SK-N-SH (cell line): Measurements from ENCODE around the gene FOXP1. TPM values are rescaled to one million over a fixed set of nuclear protein-coding genes. Genes with fewer than 3 reads are reported as not detected.

ENCODE experiments used
- CTCF ChIA-PET: fragments of 300-600, 350-600 bp; formaldehyde crosslinking; extraction: SDS; loops from one replicate; lab custom pipeline; 2021; lab: Yijun Ruan, JAX
- POLR2A ChIA-PET: fragments of 350-600 bp; sonication (Branson Sonifier 250); formaldehyde crosslinking; extraction: SDS; loops from one replicate; lab custom pipeline; 2020; ENCODE audit warnings: antibody characterized with exemption, inconsistent platforms; lab: Yijun Ruan, JAX
- DNase-seq: peaks from one replicate; pipeline ENCODE4 v3.0.0; 2012
- H2AFZ ChIP-seq: fragments of 200-600 bp; sonication (generic); 2 replicates; pipeline ENCODE4 v1.8.1; 2016; ENCODE audit warnings: antibody characterized with exemption, mild to moderate bottlenecking, low read depth
- H3F3A ChIP-seq: fragments of 200-600 bp; sonication (generic); replicated peaks from 2 replicates; pipeline ENCODE3; 2016; ENCODE audit warnings: antibody characterized with exemption, mild to moderate bottlenecking; ENCODE audit not compliant: insufficient read depth
- H3K27ac ChIP-seq, 2 experiments: fragments of 200-500 bp in 1 of 2; fragments of 200-600 bp in 1 of 2; sonication (Bioruptor generic) in 1 of 2; sonication (generic), shearing (Covaris generic) in 1 of 2; 2 replicates each; pipeline versions ENCODE4 v1.5.1 to v1.6.1; 2014 to 2016; ENCODE audit warnings: low read depth in 2 of 2, inconsistent platforms in 1 of 2, low read length in 1 of 2, mild to moderate bottlenecking in 1 of 2, mixed read lengths in 1 of 2
- H3K27me3 ChIP-seq: fragments of 200-600 bp; sonication (generic), shearing (Covaris generic); 2 replicates; pipeline ENCODE4 v1.6.1; 2016; ENCODE audit warnings: mixed run types; ENCODE audit not compliant: insufficient read depth
- H3K36me3 ChIP-seq, 2 experiments: fragments of 200-500 bp in 1 of 2; fragments of 200-600 bp in 1 of 2; sonication (Bioruptor generic) in 1 of 2; sonication (generic) in 1 of 2; replicated peaks in 1 of 2; 2 replicates each; pipeline versions ENCODE3 to v1.5.1; 2014 to 2016; ENCODE audit warnings: low read length in 1 of 2, mild to moderate bottlenecking in 1 of 2; ENCODE audit not compliant: insufficient read depth in 2 of 2, control insufficient read depth in 1 of 2
- H3K4me1 ChIP-seq, 2 experiments: fragments of 200-500 bp in 1 of 2; fragments of 200-600 bp in 1 of 2; sonication (Bioruptor generic) in 1 of 2; sonication (generic), shearing (Covaris generic) in 1 of 2; 2 replicates each; pipeline versions ENCODE4 v1.5.1 to v1.6.1; 2014 to 2016; ENCODE audit warnings: low read depth in 1 of 2, low read length in 1 of 2, mixed run types in 1 of 2; ENCODE audit not compliant: insufficient read depth in 2 of 2, control insufficient read depth in 1 of 2
- H3K4me2 ChIP-seq: fragments of 200-600 bp; sonication (generic), shearing (Covaris generic); 2 replicates; pipeline ENCODE4 v1.6.1; 2017; ENCODE audit warnings: mixed run types
- H3K4me3 ChIP-seq, 2 experiments: fragments of 200-500 bp in 1 of 2; fragments of 200-600 bp in 1 of 2; sonication (Bioruptor generic) in 1 of 2; sonication (generic), shearing (Covaris generic) in 1 of 2; 2 replicates each; pipeline versions ENCODE4 v1.5.1 to v1.8.1; 2014 to 2016; ENCODE audit warnings: low read depth in 2 of 2, inconsistent platforms in 1 of 2, low read length in 1 of 2, mild to moderate bottlenecking in 1 of 2, mixed read lengths in 1 of 2, moderate library complexity in 1 of 2
- H3K79me2 ChIP-seq: fragments of 200-600 bp; sonication (generic); 2 replicates; pipeline ENCODE4 v1.8.1; 2017; ENCODE audit warnings: mild to moderate bottlenecking; ENCODE audit not compliant: insufficient read depth
- H3K9ac ChIP-seq: fragments of 200-600 bp; sonication (generic); 2 replicates; pipeline ENCODE4 v1.6.1; 2017; ENCODE audit warnings: mixed run types
- H3K9me2 ChIP-seq: fragments of 200-600 bp; sonication (generic); 2 replicates; pipeline ENCODE4 v1.6.1; 2017; ENCODE audit warnings: mixed run types
- H3K9me3 ChIP-seq: fragments of 200-600 bp; sonication (generic); 2 replicates; pipeline ENCODE4 v1.6.1; 2017; ENCODE audit warnings: mixed run types, mild to moderate bottlenecking, moderate library complexity
- H4K20me1 ChIP-seq: fragments of 200-600 bp; sonication (generic); 2 replicates; pipeline ENCODE4 v1.6.1; 2017; ENCODE audit warnings: mild to moderate bottlenecking, mixed run types; ENCODE audit not compliant: insufficient read depth
- CHD2 ChIP-seq: fragments of 150-350 bp; IDR thresholded peaks from 2 replicates; pipeline ENCODE4 v1.6.1; 2018; ENCODE audit warnings: low read length; ENCODE audit not compliant: partially characterized antibody
- CTCF ChIP-seq: fragments of 200-600 bp; sonication (generic); IDR thresholded peaks from 2 replicates; pipeline ENCODE4 v1.6.1; 2017; ENCODE audit warnings: antibody characterized with exemption, mild to moderate bottlenecking, moderate library complexity
- ELF1 ChIP-seq: IDR thresholded peaks from 2 replicates; pipeline ENCODE4 v1.4.0; 2012
- EP300 ChIP-seq, 2 experiments: IDR thresholded peaks; 2 replicates each; pipeline versions ENCODE4 v1.4.0 to v1.6.1; 2012; ENCODE audit warnings: borderline replicate concordance in 1 of 2, low read depth in 1 of 2, low read length in 1 of 2
- FOSL2 ChIP-seq: IDR thresholded peaks from 2 replicates; pipeline ENCODE4 v1.4.0; 2012; ENCODE audit warnings: low read depth, mild to moderate bottlenecking, moderate library complexity, borderline replicate concordance
- FOXJ3 ChIP-seq: sonication (generic); formaldehyde crosslinking; IDR thresholded peaks from 2 replicates; pipeline ENCODE4 v1.5.1; 2020; ENCODE audit warnings: mild to moderate bottlenecking, missing genetic modification reagents
- GABPA ChIP-seq: IDR thresholded peaks from 2 replicates; pipeline ENCODE4 v1.4.0; 2012; ENCODE audit warnings: low read depth, mild to moderate bottlenecking
- GATA2 ChIP-seq: sonication (generic); formaldehyde crosslinking; IDR thresholded peaks from 2 replicates; pipeline ENCODE4 v1.5.0; 2020; ENCODE audit warnings: mild to moderate bottlenecking, missing genetic modification reagents
- IRF3 ChIP-seq: fragments of 150-350 bp; IDR thresholded peaks from 2 replicates; pipeline ENCODE4 v1.6.1; 2016; ENCODE audit warnings: mild to moderate bottlenecking, low read depth, low read length
- JUND ChIP-seq: IDR thresholded peaks from 2 replicates; pipeline ENCODE4 v1.4.0; 2012
- MAX ChIP-seq: IDR thresholded peaks from 2 replicates; pipeline ENCODE4 v1.4.0; 2012; ENCODE audit warnings: low read depth
- MEF2A ChIP-seq: IDR thresholded peaks from 2 replicates; pipeline ENCODE4 v1.4.0; 2012; ENCODE audit warnings: low read depth, borderline replicate concordance
- NFIC ChIP-seq: IDR thresholded peaks from 2 replicates; pipeline ENCODE4 v1.4.0; 2012; ENCODE audit warnings: borderline replicate concordance
- PBX3 ChIP-seq: IDR thresholded peaks from 2 replicates; pipeline ENCODE4; 2012
- RCOR1 ChIP-seq: fragments of 150-350 bp; IDR thresholded peaks from 2 replicates; pipeline ENCODE4 v1.6.1; 2017; ENCODE audit warnings: antibody characterized with exemption, low read length
- RFX5 ChIP-seq: IDR thresholded peaks from 2 replicates; pipeline ENCODE4 v1.6.1; 2012; ENCODE audit warnings: mild to moderate bottlenecking, improper control_type of control experiment, low read length
- SMC3 ChIP-seq: IDR thresholded peaks from 2 replicates; pipeline ENCODE4 v1.6.1; 2012; ENCODE audit warnings: low read depth, low read length, improper control_type of control experiment
- TCF12 ChIP-seq: IDR thresholded peaks from 2 replicates; pipeline ENCODE4 v1.4.0; 2012
- TEAD4 ChIP-seq: IDR thresholded peaks from 2 replicates; pipeline ENCODE4 v1.4.0; 2012; ENCODE audit warnings: mild to moderate bottlenecking, borderline replicate concordance; ENCODE audit not compliant: insufficient read depth
- USF1 ChIP-seq: IDR thresholded peaks from 2 replicates; pipeline ENCODE4 v1.4.0; 2012; ENCODE audit warnings: low read depth, borderline replicate concordance
- USF2 ChIP-seq: fragments of 150-350 bp; IDR thresholded peaks from 2 replicates; pipeline ENCODE4 v1.6.1; 2017; ENCODE audit warnings: antibody characterized with exemption, low read length, low read depth, borderline replicate concordance
- YY1 ChIP-seq: IDR thresholded peaks from 2 replicates; pipeline ENCODE4 v1.4.0; 2012; ENCODE audit warnings: low read depth, mild to moderate bottlenecking
- WGBS: methylation state at CpG from one replicate; pipeline ENCODE4 v1.1.6; 2017; ENCODE audit warnings: low lambda C conversion rate; 5-methylcytosine and 5-hydroxymethylcytosine counted together
- polyA plus RNA-seq, 3 experiments: library from polyadenylated mRNA; depleted of rRNA; stranded (reverse); fragments of >200 nt; gene quantifications; 2 replicates each; pipeline ENCODE4 v1.2.3, GENCODE V29; 2012

The FOXP1 gene
- polyA plus RNA-seq, 1 of the 3 experiments (the other 2 are of a cell fraction), result 8.8 TPM

GRCh38 chr3:71498543-71498942, 85.0 kb downstream of the FOXP1 start (continued):
- TF ChIP-seq USF1, result no peak
- TF ChIP-seq GATA2 (CRISPR knock-in tag), result no peak
- TF ChIP-seq SMC3, result no peak
- TF ChIP-seq, all 33 proteins: peak for 0

GRCh38 chr3:71497971-71498444, 85.5 kb downstream of the FOXP1 start:
- Histone ChIP-seq H3F3A (peaks cover 29% of the 10 kb centered on the region), H3K27ac (peak overlapping the region; percentile 23 to 91), H3K4me3 (no peak overlapping the region), H3K9me3 (no peaks in the 10 kb centered on the region), H3K27me3 (no peaks in the 10 kb centered on the region), H4K20me1 (no peaks in the 10 kb centered on the region), H3K9ac (peak overlapping the region; percentile 36; the same call in 1 of the 2 replicates), H2AFZ (no peak overlapping the region), H3K4me1 (peaks cover 8 to 25% of the 10 kb centered on the region in 2 experiments), H3K9me2 (no peaks in the 10 kb centered on the region), H3K79me2 (peaks cover 94% of the 10 kb centered on the region), H3K4me2 (peak overlapping the region; percentile 17; the same call in 1 of the 2 replicates), H3K36me3 (peaks cover 3% of the 10 kb centered on the region in 2 experiments)
- 89% methylated on average over 5 of the region's 5 CpGs for WGBS
- ChIA-PET CTCF (interaction anchor here (0.9 kb wide), 1 partner anchor 9 kb away, joined by 3 read pairs; no protein-coding TSS in a partner anchor), POLR2A (no interaction called here)
- TF ChIP-seq GABPA (no peak), PBX3 (no peak), MAX (no peak), USF1 (no peak), YY1 (no peak), CHD2 (no peak), FOXJ3 (CRISPR knock-in tag) (no peak), EP300 (IDR thresholded peaks at IDR 0.05; ENCODE audit: borderline replicate concordance in 1 of 2, low read depth in 1 of 2, low read length in 1 of 2) (no peak), IRF3 (no peak), MEF2A (no peak), RFX5 (no peak), RCOR1 (no peak), ELF1 (no peak), CTCF (no peak), JUND (no peak), USF2 (no peak), FOSL2 (no peak), NFIC (no peak), TEAD4 (no peak), TCF12 (no peak)
- DNase-seq, result no peak
